ENCODE data around the gene NHERF2. TPM values are rescaled to one million over a fixed set of nuclear protein-coding genes. Genes with fewer than 3 reads are reported as not detected.
A peak's percentile ranks its signal among the peaks of the same experiment; 100 is the strongest.

NHERF2 gene
- total and polyA plus RNA-seq, 9 donors = 6.3 to 118 (median 78.7) TPM

DNA sequence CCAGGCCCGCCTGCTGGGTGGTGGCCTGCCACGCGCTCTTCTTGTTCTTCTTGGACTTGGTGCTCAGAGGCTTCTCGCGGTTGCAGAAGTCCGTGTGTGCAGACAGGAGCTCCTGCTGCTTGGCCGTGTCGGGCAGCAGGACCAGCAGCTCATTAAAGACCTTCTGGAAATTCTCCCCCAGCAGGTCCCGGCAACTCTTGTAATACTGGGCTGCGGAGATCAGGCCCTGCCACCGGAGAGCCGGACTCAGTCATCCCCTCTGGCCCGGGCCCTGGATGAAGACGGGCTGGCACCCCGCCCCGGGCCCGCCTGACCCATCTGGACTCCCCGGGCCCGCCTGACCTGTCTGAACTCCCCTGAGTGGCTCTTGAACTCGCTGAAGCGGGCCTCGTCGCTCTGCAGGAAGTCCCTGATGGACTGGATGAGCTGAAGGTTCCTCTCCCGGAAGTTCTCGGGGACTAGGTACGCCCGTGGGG lies 28.3 kb upstream of the NHERF2 start:
- H3K9me3 ChIP-seq = no peaks in the 10 kb centered on the region
- WGBS, 3 donors = 87 to 91% (median 91%) methylated on average over 26 to 27 of the region's 27 CpGs
- intact Hi-C loops (cut with DNase I) = no loop called here
- peak in 2 of 5 donors; percentile 20 to 40 for DNase-seq
- no peak overlapping the region for H3K4me3 ChIP-seq
- TF ChIP-seq EP300 (IDR thresholded peaks at IDR 0.05) = no peak
- no peak for TF ChIP-seq POLR2A (IDR thresholded peaks at IDR 0.05)
- TF ChIP-seq, protein P1, sequence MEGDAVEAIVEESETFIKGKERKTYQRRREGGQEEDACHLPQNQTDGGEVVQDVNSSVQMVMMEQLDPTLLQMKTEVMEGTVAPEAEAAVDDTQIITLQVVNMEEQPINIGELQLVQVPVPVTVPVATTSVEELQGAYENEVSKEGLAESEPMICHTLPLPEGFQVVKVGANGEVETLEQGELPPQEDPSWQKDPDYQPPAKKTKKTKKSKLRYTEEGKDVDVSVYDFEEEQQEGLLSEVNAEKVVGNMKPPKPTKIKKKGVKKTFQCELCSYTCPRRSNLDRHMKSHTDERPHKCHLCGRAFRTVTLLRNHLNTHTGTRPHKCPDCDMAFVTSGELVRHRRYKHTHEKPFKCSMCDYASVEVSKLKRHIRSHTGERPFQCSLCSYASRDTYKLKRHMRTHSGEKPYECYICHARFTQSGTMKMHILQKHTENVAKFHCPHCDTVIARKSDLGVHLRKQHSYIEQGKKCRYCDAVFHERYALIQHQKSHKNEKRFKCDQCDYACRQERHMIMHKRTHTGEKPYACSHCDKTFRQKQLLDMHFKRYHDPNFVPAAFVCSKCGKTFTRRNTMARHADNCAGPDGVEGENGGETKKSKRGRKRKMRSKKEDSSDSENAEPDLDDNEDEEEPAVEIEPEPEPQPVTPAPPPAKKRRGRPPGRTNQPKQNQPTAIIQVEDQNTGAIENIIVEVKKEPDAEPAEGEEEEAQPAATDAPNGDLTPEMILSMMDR (IDR thresholded peaks at IDR 0.05) = no peak
- peaks cover 6% of the 10 kb centered on the region for H3K4me1 ChIP-seq (ENCODE audit: insufficient read depth)
- no peaks in the 10 kb centered on the region for H3K36me3 ChIP-seq
- no peaks in the 10 kb centered on the region for H3K27me3 ChIP-seq
- H3K27ac ChIP-seq = no peak overlapping the region

DNA sequence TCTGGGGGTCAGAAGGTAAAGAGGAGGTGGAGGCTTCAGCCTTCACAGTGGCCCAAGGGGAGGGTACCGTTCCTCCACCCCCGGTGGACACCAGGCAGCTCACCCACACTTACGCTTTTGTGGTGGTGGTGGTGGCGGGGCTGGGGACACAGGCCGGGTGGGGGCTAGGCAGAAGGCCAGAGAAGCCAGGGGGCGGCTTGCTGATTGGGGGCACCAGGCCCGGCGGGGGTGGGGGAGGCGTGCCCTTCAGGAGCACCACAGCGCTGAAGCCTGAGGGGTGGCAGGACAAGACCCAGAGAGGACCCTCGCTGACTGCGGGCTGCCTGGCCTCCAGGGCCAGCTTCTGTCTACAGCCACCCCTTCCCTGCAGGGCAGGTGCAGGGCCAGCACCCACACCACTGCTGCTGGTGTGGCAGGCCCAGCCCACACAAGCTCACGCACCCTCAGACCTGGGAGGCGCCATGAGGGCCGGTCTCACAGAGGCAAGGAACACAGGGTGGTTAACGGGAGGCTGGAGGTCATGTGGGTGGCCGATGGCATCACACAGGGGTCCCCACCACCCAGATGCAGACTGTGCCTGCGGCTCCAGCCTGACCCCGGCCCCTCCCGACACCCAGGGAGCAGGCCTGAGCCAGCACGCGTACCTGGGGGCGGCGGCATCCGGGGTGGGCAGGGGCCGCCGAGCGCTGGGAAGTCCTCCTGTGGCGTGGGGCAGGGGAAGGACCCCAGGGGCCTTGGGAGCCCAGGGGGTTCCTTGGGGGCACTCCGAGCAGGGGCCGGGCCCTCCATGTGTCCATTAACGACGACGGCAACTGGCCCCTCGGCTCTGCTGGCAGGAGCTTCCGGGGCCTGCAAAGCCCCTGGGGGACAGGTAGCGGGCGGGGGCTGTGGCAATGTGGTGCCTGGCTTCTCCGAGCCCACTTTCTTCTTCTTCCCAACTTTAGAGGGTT lies 27.6 kb upstream of the NHERF2 start:
- no peak overlapping the region for H3K27ac ChIP-seq
- H3K4me1 ChIP-seq (ENCODE audit: insufficient read depth) = peaks cover 9% of the 10 kb centered on the region
- intact Hi-C loops (cut with DNase I) = no loop called here

DNA sequence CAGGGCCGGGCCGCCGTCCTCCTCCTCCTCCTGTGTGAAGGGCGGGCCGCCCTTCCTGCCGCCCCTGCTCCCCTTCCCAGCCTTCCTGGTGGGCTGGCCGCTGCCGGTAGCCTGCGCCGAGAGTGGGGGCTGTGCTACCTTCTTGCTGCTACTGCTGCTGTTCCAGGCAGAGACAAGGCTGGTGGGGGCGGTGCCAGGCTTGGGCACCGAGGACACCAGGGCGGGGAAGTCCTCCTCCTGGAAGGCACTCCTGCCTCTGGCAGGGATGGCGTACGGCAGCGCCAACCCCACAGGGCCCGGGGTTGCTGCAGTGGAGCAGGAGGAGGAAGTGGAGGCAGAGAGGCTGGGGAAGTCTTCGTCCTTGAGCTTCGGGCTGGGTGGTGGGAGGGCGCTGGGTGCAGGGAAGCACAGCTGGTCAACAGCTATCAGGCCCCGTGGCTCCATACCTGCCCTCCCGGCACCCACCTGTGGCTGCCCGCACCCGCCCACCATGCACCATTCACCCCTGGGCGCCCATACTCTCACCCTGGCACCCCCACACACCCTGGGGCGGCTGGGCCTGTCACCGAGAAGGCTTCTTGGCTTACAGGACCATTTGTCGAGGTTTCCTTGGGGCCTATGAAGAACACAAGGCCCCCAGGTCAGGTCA lies 26.7 kb upstream of the NHERF2 start:
- no peak overlapping the region for H3K27ac ChIP-seq
- TF ChIP-seq, protein P1 (IDR thresholded peaks at IDR 0.05) = no peak
- no peak for TF ChIP-seq EP300 (IDR thresholded peaks at IDR 0.05)
- no peak for TF ChIP-seq POLR2A (IDR thresholded peaks at IDR 0.05)
- H3K36me3 ChIP-seq = no peaks in the 10 kb centered on the region

More for the DNA sequence above, 27.6 kb upstream of the NHERF2 start:
- 86 to 88% (median 87%) methylated on average over 30 to 39 of the region's 39 CpGs for WGBS, 3 donors
- Histone ChIP-seq H3K36me3 (no peaks in the 10 kb centered on the region), H3K9me3 (no peaks in the 10 kb centered on the region), H3K27me3 (no peaks in the 10 kb centered on the region), H3K4me3 (no peak overlapping the region)
- TF ChIP-seq, protein P1 (IDR thresholded peaks at IDR 0.05) = no peak
- TF ChIP-seq POLR2A (IDR thresholded peaks at IDR 0.05) (no peak), EP300 (IDR thresholded peaks at IDR 0.05) (no peak)
- DNase-seq = peak in 2 of 5 donors; percentile 26 to 46

DNA sequence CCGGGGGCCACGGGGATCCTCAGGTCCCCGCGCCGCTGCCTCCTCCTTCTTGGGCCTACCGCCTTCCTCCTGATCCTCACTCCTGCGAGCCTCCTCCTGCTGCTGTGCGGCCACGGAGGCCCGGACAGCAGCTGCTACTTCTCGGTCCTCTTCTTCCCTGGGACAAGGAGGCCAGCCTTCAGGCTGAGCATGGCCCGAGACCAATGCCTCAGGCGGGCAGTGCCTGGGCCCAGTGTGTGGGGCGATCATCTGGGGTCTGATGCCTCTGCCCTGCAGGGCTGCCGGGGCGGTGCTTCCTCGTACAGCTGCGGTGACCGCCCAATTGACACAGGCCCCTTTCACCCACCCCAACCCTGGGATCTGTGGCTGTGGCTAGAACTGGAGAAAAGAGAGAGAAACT lies 25.7 kb upstream of the NHERF2 start:
- Histone ChIP-seq H3K36me3 (no peaks in the 10 kb centered on the region), H3K27me3 (no peaks in the 10 kb centered on the region), H3K27ac (no peak overlapping the region), H3K9me3 (no peaks in the 10 kb centered on the region), H3K4me1 (ENCODE audit: insufficient read depth) (peaks cover 10% of the 10 kb centered on the region), H3K4me3 (no peak overlapping the region)
- DNase-seq = no peak
- intact Hi-C loops (cut with DNase I) = no loop called here
- TF ChIP-seq POLR2A (IDR thresholded peaks at IDR 0.05) (no peak), EP300 (IDR thresholded peaks at IDR 0.05) (no peak)
- TF ChIP-seq, protein P1 (IDR thresholded peaks at IDR 0.05) = no peak
- 91 to 96% (median 96%) methylated on average over 19 of the region's 19 CpGs for WGBS, 3 donors

More for the DNA sequence above, 26.7 kb upstream of the NHERF2 start:
- no peaks in the 10 kb centered on the region for H3K9me3 ChIP-seq
- H3K4me3 ChIP-seq = no peak overlapping the region
- intact Hi-C loops (cut with DNase I) = no loop called here
- 71 to 84% (median 72%) methylated on average over 27 to 28 of the region's 28 CpGs for WGBS, 3 donors
- peak in 1 of 5 donors; percentile 40 for DNase-seq
- H3K27me3 ChIP-seq = no peaks in the 10 kb centered on the region
- peaks cover 10% of the 10 kb centered on the region for H3K4me1 ChIP-seq (ENCODE audit: insufficient read depth)
